Lung (tissue), 12 donors: ENCODE measurements around the gene ZNF710. TPM values are rescaled to one million over a fixed set of nuclear protein-coding genes. Genes with fewer than 3 reads are reported as not detected.

Experiments used
- ATAC-seq: fragments of 200-7000 bp; cut with Tn5 transposase; one replicate; pipeline ENCODE4 v1.9.1; 2020; ENCODE audit warnings: moderate number of reproducible peaks; ENCODE audit not compliant: insufficient read depth, low FRiP score
- DNase-seq, 3 donors: peaks; one replicate each; pipeline ENCODE4 v3.0.0-alpha.2; 2013 to 2017
- H3K27ac ChIP-seq, 2 donors: one replicate each; pipeline ENCODE4 v1.5.1; 2013; ENCODE audit warnings: mild to moderate bottlenecking in 2 of 2, moderate library complexity in 2 of 2, control low read depth in 1 of 2, inconsistent platforms in 1 of 2, low read depth in 1 of 2, low read length in 1 of 2
- H3K27me3 ChIP-seq, 3 donors: one replicate each; pipeline ENCODE4 v1.5.1; 2013; ENCODE audit warnings: low read length in 2 of 3; ENCODE audit not compliant: control insufficient read depth in 3 of 3, insufficient read depth in 3 of 3
- H3K36me3 ChIP-seq, 4 donors: one replicate each; pipeline ENCODE4 v1.5.1; 2013; ENCODE audit warnings: low read length in 4 of 4, mild to moderate bottlenecking in 1 of 4, moderate library complexity in 1 of 4; ENCODE audit not compliant: control insufficient read depth in 4 of 4, insufficient read depth in 4 of 4
- H3K4me1 ChIP-seq, 5 donors: one replicate each; pipeline ENCODE4 v1.5.1; 2013; ENCODE audit warnings: low read length in 5 of 5, mild to moderate bottlenecking in 2 of 5, moderate library complexity in 1 of 5; ENCODE audit not compliant: control insufficient read depth in 5 of 5, insufficient read depth in 5 of 5
- H3K4me3 ChIP-seq: one replicate; pipeline ENCODE4 v1.5.1; 2013; ENCODE audit warnings: mild to moderate bottlenecking, control low read depth, moderate library complexity
- H3K9ac ChIP-seq, 2 donors: one replicate each; pipeline ENCODE4 v1.5.1; 2013; ENCODE audit warnings: low read length in 2 of 2, control low read depth in 1 of 2; ENCODE audit not compliant: insufficient read depth in 1 of 2
- H3K9me3 ChIP-seq, 4 donors: one replicate each; pipeline ENCODE4 v1.5.1; 2013; ENCODE audit warnings: low read length in 3 of 4, mild to moderate bottlenecking in 1 of 4, moderate library complexity in 1 of 4; ENCODE audit not compliant: control insufficient read depth in 4 of 4, insufficient read depth in 3 of 4
- CTCF ChIP-seq: IDR thresholded peaks from 2 replicates; pipeline ENCODE4 v1.5.1; 2012; ENCODE audit warnings: mild to moderate bottlenecking; ENCODE audit errors: control extremely low read depth, extremely low read depth
- WGBS, 2 donors: extraction: QIAGEN DNeasy Blood & Tissue Kit; methylation state at CpG; one replicate each; pipeline ENCODE4 v1.1.7; 2013; 5-methylcytosine and 5-hydroxymethylcytosine counted together
- polyA plus RNA-seq, 2 donors: library from polyadenylated mRNA; stranded (reverse); fragments of 200-250 nt; gene quantifications; one replicate each; pipeline ENCODE4 v1.2.1, GENCODE V29; 2013
- total RNA-seq, 2 donors: library from RNA; depleted of rRNA in 1 of 2; stranded (reverse); fragments of >200 nt in 1 of 2; gene quantifications; one replicate each; pipeline ENCODE4 v1.2.1, GENCODE V29; 2014 to 2021
- donor health status: control.
- donor health status: control.
- donor health status: Bipolar disorder and iron deficiency.
- donor health status: healthy.
- donor health status: DM: yes; HTN: yes; CAD: no.

ZNF710 gene
- total and polyA plus RNA-seq, 4 donors: 19.6 to 49.1 (median 38.6) TPM

- H3K36me3 ChIP-seq: peaks cover 0 to 16% (median 10%) of the 10 kb centered on the region in 4 donors
- H3K4me1 ChIP-seq: peaks cover 3 to 58% (median 36%) of the 10 kb centered on the region in 5 donors
- 30 to 58% methylated on average over 11 of the region's 11 CpGs for whole genome bisulfite sequencing, 2 donors
- ATAC-seq: peak; percentile 41
- no peak overlapping the region for H3K9ac ChIP-seq
- peak overlapping the region in 1 of 2 donors; percentile 90 for H3K27ac ChIP-seq
- H3K9me3 ChIP-seq: no peaks in the 10 kb centered on the region
- no peaks in the 10 kb centered on the region for H3K27me3 ChIP-seq
- no peak for TF ChIP-seq CTCF
- peak in 1 of 3 donors; percentile 33 for DNase-seq
- H3K4me3 ChIP-seq: no peak overlapping the region
Observed at GRCh38 chr15:90063770-90064247, 62.7 kb downstream of the ZNF710 start.

GRCh38 chr15:90064911-90065681 lies 64.0 kb downstream of the ZNF710 start:
- Histone ChIP-seq H3K9me3 (no peaks in the 10 kb centered on the region), H3K4me1 (peaks cover 3 to 48% (median 32%) of the 10 kb centered on the region in 5 donors), H3K27me3 (no peaks in the 10 kb centered on the region), H3K9ac (no peak overlapping the region), H3K27ac (peak overlapping the region; percentile 58 to 88), H3K36me3 (peaks cover 0 to 16% (median 11%) of the 10 kb centered on the region in 4 donors), H3K4me3 (no peak overlapping the region)
- no peak for TF ChIP-seq CTCF
- DNase-seq: peak; percentile 38 to 65 (median 52)
- 17 to 33% methylated on average over 30 of the region's 30 CpGs for WGBS, 2 donors
- peak; percentile 29 for ATAC-seq

- WGBS, 2 donors: 76 to 79% methylated on average over 7 of the region's 7 CpGs
- H3K36me3 ChIP-seq: peaks cover 0 to 16% (median 11%) of the 10 kb centered on the region in 4 donors
- H3K4me3 ChIP-seq: no peak overlapping the region
- ATAC-seq (no peak), DNase-seq (no peak)
- H3K27ac ChIP-seq: peak overlapping the region; percentile 58 to 88
- no peaks in the 10 kb centered on the region for H3K9me3 ChIP-seq
- TF ChIP-seq CTCF: no peak
- H3K9ac ChIP-seq: no peak overlapping the region
- peaks cover 3 to 45% (median 32%) of the 10 kb centered on the region in 5 donors for H3K4me1 ChIP-seq
- H3K27me3 ChIP-seq: no peaks in the 10 kb centered on the region
Observed at GRCh38 chr15:90065682-90066049, 64.5 kb downstream of the ZNF710 start.
